ENCODE data around the gene DMXL1. TPM values are rescaled to one million over a fixed set of nuclear protein-coding genes. Genes with fewer than 3 reads are reported as not detected.

DMXL1 gene
- total RNA-seq, 4 donors from 2014 or later = 67.1 to 115 (median 83.3) TPM

GRCh38 chr5:119289438-119290044 lies 218.7 kb downstream of the DMXL1 start:
- no peak for TF ChIP-seq CTCF (IDR thresholded peaks at IDR 0.05; ENCODE audit: low read depth)

GRCh38 chr5:119290161-119290569 lies 219.3 kb downstream of the DMXL1 start:
- TF ChIP-seq CTCF (IDR thresholded peaks at IDR 0.05; ENCODE audit: low read depth) = no peak

- no peak for TF ChIP-seq CTCF (IDR thresholded peaks at IDR 0.05; ENCODE audit: low read depth)
These were observed 219.7 kb downstream of the DMXL1 start for GRCh38 chr5:119290607-119291006.

- TF ChIP-seq CTCF (IDR thresholded peaks at IDR 0.05; ENCODE audit: low read depth) = no peak
These were observed 220.2 kb downstream of the DMXL1 start for GRCh38 chr5:119291056-119291455.

- no peak for TF ChIP-seq CTCF (IDR thresholded peaks at IDR 0.05; ENCODE audit: low read depth)
These were observed 221.0 kb downstream of the DMXL1 start for GRCh38 chr5:119291877-119292276.

GRCh38 chr5:119292701-119293515 lies 222.0 kb downstream of the DMXL1 start:
- TF ChIP-seq CTCF (IDR thresholded peaks at IDR 0.05; ENCODE audit: low read depth) = no peak

GRCh38 chr5:119293516-119293829 lies 222.6 kb downstream of the DMXL1 start:
- no peak for TF ChIP-seq CTCF (IDR thresholded peaks at IDR 0.05; ENCODE audit: low read depth)

Small RNA genes within 50 kb of the gene (small RNA-seq; reads per million reads assigned to genes)
- not detected for gene LAMTOR3P2
- gene MIR5706 = not detected
- gene RNU6-701P = not detected

Other genes with a start within 250 kb of the DMXL1 start
- gene DTWD2, start 82.5 kb upstream of the DMXL1 start, total RNA-seq = 10 to 100 TPM in 2 of 4 donors, 1 to 10 TPM in 2; 6.2 to 14.2 (median 10.9) TPM

Data from subcutaneous adipose tissue (tissue), 4 donors.